ENCODE measurements around the gene ADARB2. TPM values are rescaled to one million over a fixed set of nuclear protein-coding genes. Genes with fewer than 3 reads are reported as not detected.

The ADARB2 gene
- total and polyA plus RNA-seq, 3 experiments from 2014 or later, result not detected

- peaks cover 0 to 4% (median 0%) of the 10 kb centered on the region in 3 donors for H3K36me3 Mint-ChIP-seq
- H3K4me1 Mint-ChIP-seq, result peaks cover 0 to 7% (median 2%) of the 10 kb centered on the region in 3 donors
- H3K36me3 ChIP-seq (ENCODE audit: insufficient read depth, low read length), result no peaks in the 10 kb centered on the region
- H3K27me3 ChIP-seq (ENCODE audit: insufficient read depth, low read length, poor library complexity, severe bottlenecking), result peaks cover 2% of the 10 kb centered on the region
- peaks cover 35 to 49% of the 10 kb centered on the region in 2 donors for H3K27me3 Mint-ChIP-seq
- H3K27ac ChIP-seq (ENCODE audit: low read depth, low read length), result no peak overlapping the region
- H3K27ac Mint-ChIP-seq, result no peak overlapping the region
- H3K4me3 ChIP-seq (ENCODE audit: low read length), result no peak overlapping the region
- H3K4me3 Mint-ChIP-seq, result no peak overlapping the region
- H3K9me3 ChIP-seq (ENCODE audit: low read length), result no peaks in the 10 kb centered on the region
- H3K4me1 ChIP-seq (ENCODE audit: insufficient read depth, low read length), result peaks cover 8% of the 10 kb centered on the region
- ChIA-PET POLR2A (no interaction called here), CTCF (no interaction called here)
- H3K9me3 Mint-ChIP-seq, result peaks cover 0 to 3% (median 2%) of the 10 kb centered on the region in 5 donors
- DNase-seq, result no peak
Observed at GRCh38 chr10:1242975-1243374, 494.4 kb downstream of the ADARB2 start.

GRCh38 chr10:1241973-1242935 is 495.1 kb downstream of the ADARB2 start:
- Mint-ChIP-seq H3K36me3 (peaks cover 0 to 4% (median 0%) of the 10 kb centered on the region in 3 donors), H3K9me3 (peaks cover 0 to 3% (median 2%) of the 10 kb centered on the region in 5 donors), H3K4me1 (peaks cover 0 to 7% (median 2%) of the 10 kb centered on the region in 3 donors), H3K4me3 (no peak overlapping the region), H3K27me3 (peaks cover 28 to 42% of the 10 kb centered on the region in 2 donors), H3K27ac (no peak overlapping the region)
- H3K4me1 ChIP-seq (ENCODE audit: insufficient read depth, low read length), result peaks cover 8% of the 10 kb centered on the region
- H3K36me3 ChIP-seq (ENCODE audit: insufficient read depth, low read length), result no peaks in the 10 kb centered on the region
- no peak overlapping the region for H3K27ac ChIP-seq (ENCODE audit: low read depth, low read length)
- no peaks in the 10 kb centered on the region for H3K27me3 ChIP-seq (ENCODE audit: insufficient read depth, low read length, poor library complexity, severe bottlenecking)
- ChIA-PET CTCF (no interaction called here), POLR2A (no interaction called here)
- no peaks in the 10 kb centered on the region for H3K9me3 ChIP-seq (ENCODE audit: low read length)
- no peak for DNase-seq
- no peak overlapping the region for H3K4me3 ChIP-seq (ENCODE audit: low read length)

GRCh38 chr10:1241322-1241890 is 495.9 kb downstream of the ADARB2 start:
- Histone ChIP-seq H3K4me3 (ENCODE audit: low read length) (no peak overlapping the region), H3K4me1 (ENCODE audit: insufficient read depth, low read length) (peaks cover 8% of the 10 kb centered on the region), H3K27ac (ENCODE audit: low read depth, low read length) (no peak overlapping the region), H3K27me3 (ENCODE audit: insufficient read depth, low read length, poor library complexity, severe bottlenecking) (no peaks in the 10 kb centered on the region), H3K36me3 (ENCODE audit: insufficient read depth, low read length) (no peaks in the 10 kb centered on the region), H3K9me3 (ENCODE audit: low read length) (no peaks in the 10 kb centered on the region)
- Mint-ChIP-seq H3K27me3 (peaks cover 22 to 38% of the 10 kb centered on the region in 2 donors), H3K4me3 (no peak overlapping the region), H3K27ac (no peak overlapping the region), H3K4me1 (peaks cover 0 to 7% (median 2%) of the 10 kb centered on the region in 3 donors), H3K36me3 (peaks cover 0 to 4% (median 0%) of the 10 kb centered on the region in 3 donors), H3K9me3 (peaks cover 0 to 3% (median 2%) of the 10 kb centered on the region in 5 donors)
- POLR2A ChIA-PET, result no interaction called here
- CTCF ChIA-PET, result no interaction called here
- DNase-seq, result no peak

GRCh38 chr10:1240341-1240775 is 497.0 kb downstream of the ADARB2 start:
- H3K4me3 Mint-ChIP-seq, result peak overlapping the region in 5 of 7 donors; percentile 43 to 86 (median 82)
- POLR2A ChIA-PET, result no interaction called here
- CTCF ChIA-PET, result no interaction called here
- DNase-seq, result peak in 2 of 5 donors; percentile 28 to 48
- peaks cover 8% of the 10 kb centered on the region for H3K4me1 ChIP-seq (ENCODE audit: insufficient read depth, low read length)
- peak overlapping the region; percentile 43 for H3K4me3 ChIP-seq (ENCODE audit: low read length)
- no peaks in the 10 kb centered on the region for H3K36me3 ChIP-seq (ENCODE audit: insufficient read depth, low read length)
- no peaks in the 10 kb centered on the region for H3K27me3 ChIP-seq (ENCODE audit: insufficient read depth, low read length, poor library complexity, severe bottlenecking)
- peaks cover 0 to 4% (median 0%) of the 10 kb centered on the region in 3 donors for H3K36me3 Mint-ChIP-seq
- peaks cover 0 to 7% (median 2%) of the 10 kb centered on the region in 3 donors for H3K4me1 Mint-ChIP-seq
- no peak overlapping the region for H3K27ac ChIP-seq (ENCODE audit: low read depth, low read length)
- peaks cover 0 to 3% (median 2%) of the 10 kb centered on the region in 5 donors for H3K9me3 Mint-ChIP-seq
- peak overlapping the region in 4 of 8 donors; percentile 60 to 90 (median 86) for H3K27ac Mint-ChIP-seq
- no peaks in the 10 kb centered on the region for H3K9me3 ChIP-seq (ENCODE audit: low read length)
- peaks cover 20 to 37% of the 10 kb centered on the region in 2 donors for H3K27me3 Mint-ChIP-seq

GRCh38 chr10:1233031-1233430 is 504.3 kb downstream of the ADARB2 start:
- H3K4me1 Mint-ChIP-seq, result no peaks in the 10 kb centered on the region
- H3K27me3 Mint-ChIP-seq, result peaks cover 11 to 13% of the 10 kb centered on the region in 2 donors
- Histone ChIP-seq H3K9me3 (ENCODE audit: low read length) (no peaks in the 10 kb centered on the region), H3K4me1 (ENCODE audit: insufficient read depth, low read length) (no peaks in the 10 kb centered on the region), H3K4me3 (ENCODE audit: low read length) (no peak overlapping the region), H3K36me3 (ENCODE audit: insufficient read depth, low read length) (no peaks in the 10 kb centered on the region), H3K27ac (ENCODE audit: low read depth, low read length) (no peak overlapping the region), H3K27me3 (ENCODE audit: insufficient read depth, low read length, poor library complexity, severe bottlenecking) (no peaks in the 10 kb centered on the region)
- no peak overlapping the region for H3K27ac Mint-ChIP-seq
- H3K36me3 Mint-ChIP-seq, result no peaks in the 10 kb centered on the region
- ChIA-PET CTCF (no interaction called here), POLR2A (no interaction called here)
- no peaks in the 10 kb centered on the region for H3K9me3 Mint-ChIP-seq
- H3K4me3 Mint-ChIP-seq, result no peak overlapping the region
- no peak for DNase-seq

- DNase-seq, result no peak
- CTCF ChIA-PET, result no interaction called here
Observed at GRCh38 chr10:1232164-1232911, 505.0 kb downstream of the ADARB2 start.

GRCh38 chr10:1230592-1231275 is 506.6 kb downstream of the ADARB2 start:
- Mint-ChIP-seq H3K4me3 (no peak overlapping the region), H3K9me3 (no peaks in the 10 kb centered on the region), H3K4me1 (no peaks in the 10 kb centered on the region), H3K27ac (no peak overlapping the region), H3K36me3 (no peaks in the 10 kb centered on the region), H3K27me3 (peaks cover 17 to 21% of the 10 kb centered on the region in 2 donors)
- POLR2A ChIA-PET, result no interaction called here
- no peak for DNase-seq
- Histone ChIP-seq H3K27ac (ENCODE audit: low read depth, low read length) (no peak overlapping the region), H3K27me3 (ENCODE audit: insufficient read depth, low read length, poor library complexity, severe bottlenecking) (no peaks in the 10 kb centered on the region), H3K4me3 (ENCODE audit: low read length) (no peak overlapping the region), H3K4me1 (ENCODE audit: insufficient read depth, low read length) (no peaks in the 10 kb centered on the region), H3K36me3 (ENCODE audit: insufficient read depth, low read length) (no peaks in the 10 kb centered on the region), H3K9me3 (ENCODE audit: low read length) (no peaks in the 10 kb centered on the region)
- CTCF ChIA-PET, result no interaction called here

More at GRCh38 chr10:1232164-1232911, 505.0 kb downstream of the ADARB2 start:
- no peak overlapping the region for H3K4me3 ChIP-seq (ENCODE audit: low read length)
- Mint-ChIP-seq H3K36me3 (no peaks in the 10 kb centered on the region), H3K27ac (no peak overlapping the region), H3K9me3 (no peaks in the 10 kb centered on the region), H3K27me3 (peaks cover 13 to 15% of the 10 kb centered on the region in 2 donors), H3K4me3 (no peak overlapping the region), H3K4me1 (no peaks in the 10 kb centered on the region)
- no peaks in the 10 kb centered on the region for H3K9me3 ChIP-seq (ENCODE audit: low read length)
- H3K36me3 ChIP-seq (ENCODE audit: insufficient read depth, low read length), result no peaks in the 10 kb centered on the region
- H3K4me1 ChIP-seq (ENCODE audit: insufficient read depth, low read length), result no peaks in the 10 kb centered on the region
- H3K27ac ChIP-seq (ENCODE audit: low read depth, low read length), result no peak overlapping the region
- POLR2A ChIA-PET, result no interaction called here
- H3K27me3 ChIP-seq (ENCODE audit: insufficient read depth, low read length, poor library complexity, severe bottlenecking), result no peaks in the 10 kb centered on the region
